Tongue (tissue), 2 donors: ENCODE data around the gene ARHGAP32. TPM values are rescaled to one million over a fixed set of nuclear protein-coding genes. Genes with fewer than 3 reads are reported as not detected.

Source experiments
- DNase-seq: peaks from one replicate; pipeline ENCODE4 v3.0.0-alpha.2; 2015
- total RNA-seq: library from RNA; depleted of rRNA; stranded (reverse); fragments of >200 nt; gene quantifications from one replicate; pipeline ENCODE4 v1.2.3, GENCODE V29; 2014

ARHGAP32 gene
- total RNA-seq, 1 donor from 2014 or later: 29.1 TPM

DNA sequence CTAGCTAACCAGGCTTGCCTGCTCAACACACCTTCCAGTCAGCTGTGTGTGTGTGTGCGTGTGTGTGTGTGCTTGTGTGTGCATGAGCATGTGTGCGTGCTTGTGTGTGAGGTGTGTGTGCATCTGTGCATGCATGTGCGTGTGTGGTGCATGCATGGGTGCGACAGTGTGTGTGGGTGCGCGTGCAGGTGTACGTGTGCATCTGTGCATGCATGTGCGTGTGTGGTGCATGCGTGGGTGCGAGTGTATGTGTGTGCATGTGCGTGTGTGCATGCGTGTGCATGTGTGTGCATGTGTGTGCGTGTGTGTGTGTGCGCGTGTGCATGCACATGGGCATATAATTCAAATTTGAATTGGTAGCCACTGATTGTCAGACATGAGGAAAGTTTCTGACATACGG, 239.0 kb downstream of the ARHGAP32 start:
- DNase-seq: no peak

DNA sequence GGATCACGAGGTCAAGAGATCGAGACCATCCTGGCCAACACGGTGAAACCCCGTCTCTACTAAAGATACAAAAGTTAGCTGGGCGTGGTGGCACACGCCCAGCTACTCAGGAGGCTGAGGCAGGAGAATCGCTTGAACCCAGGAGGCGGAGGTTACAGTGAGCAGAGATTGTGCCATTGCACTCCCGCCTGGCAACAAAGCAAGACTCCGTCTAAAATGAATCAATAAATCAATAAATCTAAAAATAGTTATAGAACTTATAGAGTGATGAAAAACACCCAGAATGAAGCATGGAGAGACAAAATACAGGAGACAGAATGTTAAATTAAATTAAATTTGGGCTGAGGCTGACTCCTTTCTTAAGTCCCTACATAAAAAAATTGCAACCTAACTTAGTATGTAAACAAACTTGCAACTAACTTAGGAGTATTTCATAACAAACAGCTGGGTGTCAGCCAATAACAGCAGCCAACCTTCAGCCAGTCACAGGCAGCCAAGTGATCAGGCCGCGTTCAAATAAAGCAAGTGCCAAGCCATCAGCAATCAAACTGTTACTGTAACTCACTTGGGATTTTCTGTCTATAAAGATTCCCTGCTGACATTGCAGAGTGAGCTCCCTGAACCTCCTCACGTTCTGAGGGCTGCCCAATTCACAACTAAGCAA, 242.2 kb downstream of the ARHGAP32 start:
- no peak for DNase-seq

DNA sequence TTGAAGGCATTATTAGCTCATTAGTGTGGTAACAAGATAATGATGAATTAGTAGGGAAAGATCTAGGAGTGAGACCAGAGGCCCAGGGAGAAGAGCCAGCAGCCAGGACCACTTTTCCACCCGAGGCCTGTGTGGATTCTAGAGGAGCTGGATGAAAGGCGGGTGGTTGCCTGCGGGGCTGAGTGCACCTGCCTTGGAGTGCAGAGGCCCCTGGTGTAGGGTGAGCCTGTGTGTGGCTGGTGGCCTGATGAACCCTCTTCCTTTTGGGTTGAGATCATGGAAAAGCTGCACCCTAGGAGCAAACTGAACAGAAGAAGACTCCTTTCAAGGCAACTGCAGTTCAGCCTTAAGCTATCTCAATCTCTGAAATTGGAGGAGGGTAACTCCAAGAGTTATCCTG, 243.5 kb downstream of the ARHGAP32 start:
- DNase-seq: no peak

DNA sequence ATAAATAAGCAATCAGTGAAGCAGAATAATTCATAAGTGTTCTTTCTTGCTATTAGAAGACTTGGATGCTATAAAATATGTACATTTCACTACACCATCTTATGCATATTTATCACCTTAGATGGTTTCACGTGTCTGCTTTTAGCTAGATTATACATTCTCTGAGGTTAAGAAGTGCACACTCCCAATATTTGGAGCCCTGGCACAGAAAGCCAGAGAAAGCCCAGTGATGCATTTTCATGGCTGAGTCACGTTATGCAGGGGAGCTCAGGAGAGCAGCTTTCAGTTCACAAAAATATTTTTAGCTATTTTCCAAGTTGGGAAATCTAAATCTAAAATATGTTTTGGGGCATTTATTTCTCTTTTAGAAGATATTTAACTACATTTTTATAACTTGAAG, 244.4 kb downstream of the ARHGAP32 start:
- no peak for DNase-seq

DNA sequence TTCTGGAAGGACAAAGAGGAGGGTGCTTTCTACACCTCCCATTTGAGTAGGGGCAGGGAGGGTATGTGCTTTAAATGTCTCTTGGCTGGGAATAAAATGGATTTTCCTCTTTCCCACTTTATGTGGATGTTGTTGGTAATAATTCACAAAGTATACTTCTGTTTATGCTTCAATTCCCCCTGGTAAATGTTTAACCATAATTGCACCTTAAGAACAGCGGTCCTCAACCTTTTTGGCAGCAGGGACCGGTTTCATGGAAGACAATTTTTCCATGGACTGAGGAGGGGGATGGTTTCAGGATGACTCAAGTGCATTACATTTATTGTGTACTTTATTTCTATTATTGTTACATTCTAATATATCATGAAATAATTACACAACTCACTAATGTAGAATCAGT, 245.5 kb downstream of the ARHGAP32 start:
- no peak for DNase-seq

DNA sequence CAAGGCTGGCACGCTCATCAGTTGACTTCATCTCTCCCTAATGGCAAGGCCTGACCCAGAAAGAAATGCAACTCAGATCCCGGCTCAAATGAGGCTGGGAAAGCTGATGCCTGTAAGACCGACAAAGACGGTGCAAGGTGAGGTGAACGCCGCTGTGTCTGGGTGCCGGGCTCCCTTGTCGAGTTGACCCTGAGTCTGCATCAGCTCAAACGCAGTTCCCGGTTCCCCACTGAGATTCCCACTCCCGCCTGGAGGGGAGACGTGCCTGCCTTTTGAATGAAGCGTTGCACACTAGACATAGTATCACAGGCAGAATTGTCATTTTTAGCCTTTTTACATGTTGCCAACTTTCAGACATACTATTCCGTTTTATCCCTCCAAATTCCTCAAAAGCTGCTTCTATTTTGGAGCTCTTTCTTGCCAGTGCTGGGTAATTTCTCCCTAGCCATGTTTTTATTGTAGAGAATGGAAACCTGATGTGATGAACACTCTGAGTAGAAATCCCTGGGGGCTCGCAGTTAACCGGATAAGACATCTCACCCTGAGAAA, 248.6 kb downstream of the ARHGAP32 start:
- DNase-seq: no peak

DNA sequence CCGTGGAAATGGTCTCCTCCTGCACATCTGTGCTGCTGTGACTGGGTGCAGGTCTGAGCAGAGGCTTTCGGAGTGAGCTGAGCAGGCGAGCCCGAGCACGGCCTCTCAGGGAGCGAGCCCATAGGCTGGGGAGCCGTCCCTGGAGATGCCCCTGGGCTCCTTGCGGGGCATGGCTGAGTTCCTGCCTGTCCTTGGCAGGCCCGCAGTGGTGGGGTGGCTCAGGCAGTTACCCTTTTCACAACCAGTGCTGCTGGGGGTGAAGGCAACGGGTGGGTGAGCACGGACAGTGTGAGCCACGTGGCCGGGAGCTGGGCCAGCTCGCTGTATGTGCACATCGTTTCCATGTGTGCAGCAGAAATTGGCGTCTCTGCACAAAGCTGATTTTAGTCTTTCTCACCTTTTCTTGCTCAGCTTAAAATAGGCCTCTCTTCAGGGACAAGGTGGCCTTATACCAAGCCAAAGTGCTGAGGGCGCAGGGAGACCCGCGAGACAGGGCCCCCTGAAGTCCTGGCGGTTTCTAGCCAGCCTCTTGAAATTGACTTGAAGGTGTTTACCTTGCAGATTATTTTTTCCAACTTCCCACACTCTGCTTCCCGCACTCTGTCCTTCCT, 249.2 kb downstream of the ARHGAP32 start, which contains the start of gene TP53AIP1:
TSS of gene TP53AIP1 (minus strand) at position 55 of the 611 bp plus-strand sequence. CDS start 5,053 bp downstream, outside the sequence.
- peak; percentile 39 for DNase-seq

DNA sequence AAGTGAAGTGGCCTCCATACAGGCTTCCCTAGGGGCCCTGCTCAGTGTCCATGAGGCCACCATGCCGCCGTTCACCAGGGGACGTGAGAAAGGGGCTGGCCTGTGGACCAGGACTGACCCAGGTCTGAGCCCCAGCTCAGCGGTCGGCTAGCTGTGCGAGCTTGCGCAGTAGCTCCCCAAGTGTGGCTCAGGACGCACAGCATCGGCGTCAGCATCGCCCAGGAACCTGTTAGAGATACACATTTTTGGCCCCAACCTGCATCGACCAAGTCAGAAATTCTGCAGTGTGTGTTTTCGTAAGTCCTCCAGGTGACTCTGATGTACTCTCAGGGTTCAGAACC, 249.9 kb downstream of the ARHGAP32 start:
- DNase-seq: no peak

DNA sequence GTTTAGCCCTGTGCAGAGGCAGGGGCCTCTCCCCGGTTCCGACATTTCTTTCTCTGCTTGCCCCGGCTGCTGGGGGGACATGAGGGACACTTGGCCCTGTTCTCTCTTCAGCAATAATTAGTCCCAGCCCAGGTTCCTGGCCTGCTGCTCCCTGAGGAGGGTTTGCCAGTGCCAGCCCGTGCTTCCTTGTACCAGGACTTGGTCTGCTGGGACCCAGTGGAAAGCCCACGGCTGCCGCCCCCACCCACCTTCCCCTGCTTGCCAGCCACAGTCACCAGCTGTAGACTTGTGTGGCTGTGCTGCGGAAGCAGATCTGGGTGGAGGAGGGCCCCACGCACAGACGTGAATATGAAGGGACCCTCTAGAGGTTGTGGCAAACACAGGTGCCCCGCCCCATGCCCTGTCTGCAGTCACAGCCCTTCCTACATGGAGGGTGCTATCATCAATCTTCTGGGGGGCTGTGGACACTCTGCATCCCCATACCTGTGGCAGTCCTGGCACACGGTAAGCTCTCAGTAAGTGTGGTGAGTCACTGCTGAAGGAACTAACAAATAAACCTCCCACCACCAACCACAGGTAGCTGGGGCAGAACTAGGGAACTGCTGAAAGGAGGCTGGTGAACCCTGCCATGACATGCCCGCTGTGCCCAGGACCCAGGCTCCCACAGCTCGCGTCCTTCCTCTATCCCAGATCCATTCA, 250.4 kb downstream of the ARHGAP32 start:
- DNase-seq: no peak

DNA sequence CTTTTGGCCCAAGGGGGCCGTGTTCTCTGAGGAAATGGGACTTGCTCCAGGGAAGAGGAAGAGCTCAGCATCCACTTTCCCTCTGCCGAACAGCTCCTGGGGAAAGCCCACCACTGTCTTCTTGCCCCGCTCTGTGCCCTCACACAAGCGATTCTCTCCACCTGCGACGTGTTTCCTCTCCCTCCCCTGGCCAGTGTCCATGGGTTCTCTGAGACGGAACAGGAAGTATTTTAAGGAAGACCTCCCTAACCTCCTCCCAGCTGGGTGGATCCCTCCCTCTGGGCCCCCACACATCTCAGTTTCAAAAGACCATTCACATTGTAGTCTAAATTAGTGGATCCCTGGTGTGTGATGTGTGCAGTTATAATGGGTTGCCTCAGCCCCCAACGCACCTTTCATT, 251.0 kb downstream of the ARHGAP32 start:
- no peak for DNase-seq

DNA sequence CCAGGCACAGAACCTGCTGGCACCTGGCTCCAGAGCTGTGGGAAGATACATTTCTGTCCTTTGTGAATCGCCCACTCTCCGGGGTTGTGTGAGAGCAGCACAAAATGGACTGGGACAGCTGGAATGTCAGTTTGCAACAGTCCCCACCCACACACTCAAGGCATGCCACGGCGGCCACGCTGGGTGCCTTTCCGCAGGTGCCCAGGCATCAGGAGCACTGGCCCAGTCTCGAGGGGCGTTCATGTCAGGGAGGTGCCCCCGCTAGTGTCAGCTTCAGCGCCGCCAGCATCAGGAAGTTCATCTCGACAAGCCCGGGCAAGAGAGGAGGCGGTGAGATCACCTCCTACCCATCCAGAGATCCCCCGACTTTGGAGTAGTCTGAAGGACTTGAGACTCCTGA, 251.5 kb downstream of the ARHGAP32 start:
- DNase-seq: peak; percentile 56

DNA sequence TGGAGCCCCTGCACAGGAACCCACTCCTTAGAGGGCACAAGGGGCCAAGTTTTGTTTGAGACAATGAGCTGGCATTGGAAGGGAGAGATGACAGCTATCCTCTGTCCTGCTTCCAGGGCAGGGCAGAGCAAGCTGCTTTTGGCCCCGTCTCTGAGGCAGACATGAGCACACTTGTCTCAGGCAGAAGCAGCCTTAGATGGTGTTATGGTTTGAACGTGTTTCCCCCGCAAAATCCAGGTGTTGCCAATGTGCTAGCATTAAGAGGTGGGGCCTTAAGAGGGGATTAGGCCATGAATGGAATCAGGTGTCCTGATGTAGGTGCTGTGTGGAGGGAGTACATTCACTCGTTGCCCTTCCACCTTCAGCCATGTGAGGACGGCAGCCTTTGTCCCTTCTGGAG, 252.0 kb downstream of the ARHGAP32 start:
- DNase-seq: peak; percentile 63

DNA sequence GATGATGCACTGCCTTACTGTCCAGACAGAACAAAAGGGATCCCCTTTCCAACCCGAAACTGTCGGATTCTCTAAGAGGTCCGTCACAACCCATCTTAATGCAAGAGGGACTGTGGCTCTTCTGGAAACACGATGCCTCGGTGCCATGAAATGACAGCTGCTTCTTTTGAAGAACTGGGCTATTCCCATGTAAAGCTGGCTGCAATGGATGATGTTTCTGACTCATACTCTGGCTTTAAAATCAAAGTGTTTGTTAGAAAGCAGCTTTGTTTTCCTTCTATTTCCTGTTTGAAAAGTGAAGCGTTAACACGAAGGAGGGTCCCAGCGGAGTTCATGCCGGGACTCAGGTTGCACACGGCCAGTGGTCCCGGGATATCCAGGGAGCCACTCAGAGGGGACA, 252.5 kb downstream of the ARHGAP32 start:
- peak; percentile 70 for DNase-seq

DNA sequence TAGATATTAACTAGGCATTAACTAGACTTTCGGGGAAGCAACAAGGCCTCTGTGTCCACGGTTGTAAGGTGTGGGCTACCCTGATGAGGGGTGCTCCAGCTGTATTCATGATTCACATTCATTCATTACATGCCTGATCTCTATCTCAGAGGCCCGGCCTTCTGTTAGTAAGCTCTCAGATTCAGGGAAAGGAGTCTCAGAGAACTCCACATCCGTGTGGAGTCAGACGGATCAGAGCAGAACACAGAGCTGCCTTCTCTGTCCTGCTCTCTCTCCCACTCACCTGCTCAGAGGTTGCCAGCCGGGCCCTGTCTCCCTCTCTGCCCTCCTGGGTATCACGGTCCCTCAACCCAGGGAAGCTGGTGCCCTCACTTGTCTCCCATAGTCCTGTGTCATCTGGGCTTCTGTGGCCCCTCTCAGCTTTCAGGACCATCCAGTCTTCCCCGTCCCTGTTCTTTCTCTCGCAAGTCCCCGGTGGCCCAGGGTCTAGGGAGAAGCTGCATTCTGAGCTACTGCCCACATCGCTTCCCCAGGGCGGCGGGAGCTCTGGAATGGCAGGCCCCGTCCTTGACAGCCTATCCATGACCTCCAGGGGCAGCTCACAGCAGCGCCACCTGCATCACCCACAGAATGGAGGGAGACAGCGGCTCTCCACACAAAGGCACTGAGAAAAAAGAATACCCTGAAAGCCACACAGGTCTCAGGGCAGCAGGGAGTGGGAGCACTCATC, 253.8 kb downstream of the ARHGAP32 start:
- no peak for DNase-seq

DNA sequence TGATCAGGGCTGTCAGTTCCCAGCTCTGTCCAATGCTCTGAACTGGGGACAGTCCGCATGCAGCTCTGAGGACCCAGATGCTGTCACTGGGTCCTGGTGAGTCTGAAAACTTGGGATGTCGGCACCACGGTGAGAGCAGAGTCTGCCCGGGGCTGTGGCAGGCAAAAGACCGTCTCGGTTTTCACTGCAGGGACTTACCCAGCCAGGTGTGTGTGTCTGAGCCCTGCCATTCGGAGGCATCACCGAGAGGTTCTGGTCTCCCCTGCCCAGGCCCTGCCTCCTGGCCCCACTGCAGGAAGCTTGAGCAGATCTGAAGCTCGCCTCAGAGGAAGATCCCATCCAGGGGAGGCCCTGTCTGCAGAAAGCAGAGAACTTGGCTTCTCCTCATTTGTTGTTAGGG, 254.6 kb downstream of the ARHGAP32 start:
- no peak for DNase-seq

DNA sequence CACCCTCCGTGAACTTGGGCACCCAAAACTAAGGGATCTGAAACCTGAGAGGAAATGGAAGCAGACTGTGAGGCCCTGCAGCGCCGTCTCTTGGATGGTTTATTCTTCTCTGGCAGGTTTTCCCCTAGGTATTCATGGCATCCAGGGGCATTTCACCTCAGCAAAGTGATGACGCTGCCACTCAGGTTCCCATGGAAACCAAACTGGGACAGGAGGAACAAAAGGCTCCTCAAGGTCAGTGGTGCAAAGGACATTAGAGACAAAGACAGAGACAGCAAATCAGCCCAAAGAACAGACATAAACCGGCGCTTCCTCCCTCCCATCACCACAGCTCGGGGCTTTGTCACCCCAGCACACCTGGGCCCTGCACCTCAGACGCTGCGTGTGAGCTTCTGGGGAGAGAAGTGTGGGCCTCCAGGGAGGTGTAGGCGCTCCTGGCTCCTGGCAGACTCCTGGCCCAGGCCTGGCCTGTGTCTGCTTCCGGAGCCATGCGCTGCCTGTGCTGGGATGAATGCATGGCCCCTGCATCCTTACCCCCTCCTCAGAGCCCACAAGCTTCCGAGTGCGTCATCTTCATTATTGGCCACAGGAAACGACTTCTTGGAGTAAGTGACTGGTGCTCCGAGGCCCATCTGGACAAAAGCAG, 255.4 kb downstream of the ARHGAP32 start:
- DNase-seq: no peak

DNA sequence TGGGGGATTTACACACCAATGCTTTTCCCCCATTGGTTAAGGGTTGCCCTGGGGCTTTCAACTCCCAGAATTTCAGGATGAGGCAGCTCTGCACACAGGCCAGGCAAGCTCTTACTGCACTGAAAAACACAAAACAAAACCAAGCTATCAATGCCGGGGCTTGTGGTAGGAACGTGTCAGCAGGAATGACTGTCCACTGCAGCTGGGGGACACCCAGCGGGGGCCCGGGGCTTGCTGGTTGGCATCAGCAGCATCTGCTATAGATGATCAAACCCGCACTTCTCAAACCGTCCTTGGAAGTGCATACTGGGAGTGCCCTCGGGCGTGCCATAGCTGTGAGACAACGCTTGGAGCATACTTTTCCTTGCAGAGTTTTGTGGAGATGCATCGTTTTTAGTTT, 257.2 kb downstream of the ARHGAP32 start:
- DNase-seq: no peak

DNA sequence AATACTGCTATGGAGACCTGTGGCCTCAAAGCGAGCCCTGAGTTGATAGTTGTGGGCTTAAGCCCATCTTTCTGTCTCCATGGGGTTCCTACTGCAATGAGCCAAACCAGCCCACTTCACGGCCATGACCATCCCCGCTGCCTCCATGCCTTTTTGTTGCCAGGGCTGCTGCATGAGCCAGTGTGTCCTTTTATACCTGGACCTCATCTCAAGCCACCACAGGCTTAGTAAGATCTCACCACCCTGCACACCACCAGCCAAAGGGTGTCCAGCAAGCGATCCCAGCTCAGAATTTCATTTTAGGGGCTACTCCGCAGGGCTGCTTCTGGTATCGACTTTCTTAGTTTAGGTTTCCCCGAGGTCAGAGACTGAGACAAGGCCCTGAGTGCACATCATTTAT, 257.8 kb downstream of the ARHGAP32 start:
- DNase-seq: no peak

DNA sequence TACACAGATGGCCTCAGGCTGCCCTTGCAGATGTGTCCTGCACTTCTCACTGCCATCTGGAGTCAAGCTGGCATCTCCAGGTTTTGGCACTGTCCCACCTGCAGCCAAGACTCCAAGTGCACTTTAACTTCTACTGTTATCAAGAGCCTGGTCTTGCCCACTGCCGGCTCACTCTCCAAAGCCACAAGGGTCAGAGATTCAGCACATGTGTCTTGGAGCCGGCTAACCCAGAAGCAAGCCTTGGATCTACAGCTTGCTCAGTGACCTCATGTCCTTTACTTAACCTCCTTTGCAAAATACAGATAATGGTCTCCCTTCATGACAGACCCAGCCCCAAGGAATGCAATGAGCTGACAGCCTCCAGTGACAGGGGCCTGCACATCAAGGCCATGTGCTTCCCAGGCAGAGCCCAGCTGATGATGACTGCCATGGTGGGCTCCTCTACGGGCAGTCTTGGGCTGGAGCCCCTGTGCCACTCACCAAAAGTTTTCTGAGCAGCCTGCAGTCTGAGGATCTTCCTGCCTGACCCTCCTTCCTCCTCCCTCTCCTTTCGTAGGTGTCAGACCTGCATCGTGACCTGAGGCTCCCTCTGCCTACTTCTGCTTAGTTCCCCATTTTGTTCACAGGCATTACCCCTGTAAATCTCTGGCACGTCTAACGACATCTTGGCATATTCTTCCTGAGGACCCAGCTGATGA, 258.5 kb downstream of the ARHGAP32 start:
- DNase-seq: no peak

DNA sequence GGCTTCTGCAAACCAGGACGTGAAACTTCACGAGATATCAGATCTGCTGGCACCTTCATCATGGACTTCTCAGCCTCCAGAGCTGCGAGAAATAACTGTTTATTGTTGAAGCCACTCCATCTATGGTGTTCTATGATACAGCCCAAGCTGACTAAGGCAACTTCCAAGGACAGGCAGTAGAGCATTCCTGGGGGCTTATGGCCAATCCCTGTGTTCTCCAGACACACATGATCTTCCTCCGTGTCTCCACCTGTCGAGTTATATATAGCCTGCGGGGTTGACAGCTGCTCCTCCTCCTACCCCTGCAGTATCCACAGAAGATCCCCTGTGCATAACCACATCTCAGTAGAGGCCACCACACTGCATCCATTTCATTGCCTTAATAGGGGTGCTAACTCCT, 260.5 kb downstream of the ARHGAP32 start:
- DNase-seq: peak; percentile 87

DNA sequence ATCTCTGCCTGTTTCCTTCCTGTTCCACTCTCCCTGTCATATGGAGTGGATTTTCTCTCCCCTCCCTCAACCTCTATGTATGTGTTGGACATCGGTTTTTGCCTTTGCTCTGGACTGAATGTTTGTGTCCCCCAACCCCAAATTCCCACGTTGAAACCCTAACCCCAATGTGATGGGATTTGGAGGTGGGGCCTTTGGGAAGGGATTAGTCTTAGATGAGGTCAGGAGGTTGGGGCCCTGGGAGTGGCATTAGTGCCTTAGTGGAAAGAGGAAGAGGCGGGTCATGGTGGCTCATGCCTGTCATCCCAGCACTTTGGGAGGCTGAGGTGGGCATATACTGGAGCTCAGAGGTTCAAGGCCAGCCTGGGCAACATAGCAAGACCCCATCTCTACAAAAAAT, 261.1 kb downstream of the ARHGAP32 start:
- DNase-seq: no peak

DNA sequence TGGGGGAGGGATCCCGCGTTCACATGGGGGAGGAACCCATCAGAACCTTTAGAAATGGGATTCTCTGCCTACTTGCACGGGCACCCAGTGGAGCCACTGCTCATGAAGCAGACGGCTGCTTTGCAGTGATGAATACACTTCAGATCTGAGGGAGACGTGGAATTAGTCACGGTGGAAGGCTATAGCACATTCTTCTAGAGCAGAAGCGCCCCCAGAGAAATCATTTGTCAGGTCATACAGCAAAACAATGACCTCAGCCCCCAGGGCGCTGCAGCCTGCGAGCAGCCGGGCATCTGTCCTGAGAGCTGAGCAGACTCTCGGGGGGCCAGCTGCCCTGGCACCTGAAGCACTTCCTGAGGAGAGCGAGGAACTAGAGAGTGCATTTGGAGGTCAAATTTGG, 262.1 kb downstream of the ARHGAP32 start:
- DNase-seq: peak; percentile 59
